Measurements from ENCODE around the gene HIVEP1. TPM values are rescaled to one million over a fixed set of nuclear protein-coding genes. Genes with fewer than 3 reads are reported as not detected.
"Not testable (repeated sequence)": the region's sequence is repeated elsewhere in the genome, so short reads cannot be mapped to it uniquely, and the experiment has no call there.

Gene HIVEP1
- polyA plus RNA-seq, 1 experiment, result 13.9 TPM

GRCh38 chr6:12173661-12174060 is 161.5 kb downstream of the HIVEP1 start:
- ChIA-PET POLR2A (no interaction called here), CTCF (no interaction called here)
- DNase-seq (ENCODE audit: low read depth, low spot score), result no peak
- TF ChIP-seq, protein P1, sequence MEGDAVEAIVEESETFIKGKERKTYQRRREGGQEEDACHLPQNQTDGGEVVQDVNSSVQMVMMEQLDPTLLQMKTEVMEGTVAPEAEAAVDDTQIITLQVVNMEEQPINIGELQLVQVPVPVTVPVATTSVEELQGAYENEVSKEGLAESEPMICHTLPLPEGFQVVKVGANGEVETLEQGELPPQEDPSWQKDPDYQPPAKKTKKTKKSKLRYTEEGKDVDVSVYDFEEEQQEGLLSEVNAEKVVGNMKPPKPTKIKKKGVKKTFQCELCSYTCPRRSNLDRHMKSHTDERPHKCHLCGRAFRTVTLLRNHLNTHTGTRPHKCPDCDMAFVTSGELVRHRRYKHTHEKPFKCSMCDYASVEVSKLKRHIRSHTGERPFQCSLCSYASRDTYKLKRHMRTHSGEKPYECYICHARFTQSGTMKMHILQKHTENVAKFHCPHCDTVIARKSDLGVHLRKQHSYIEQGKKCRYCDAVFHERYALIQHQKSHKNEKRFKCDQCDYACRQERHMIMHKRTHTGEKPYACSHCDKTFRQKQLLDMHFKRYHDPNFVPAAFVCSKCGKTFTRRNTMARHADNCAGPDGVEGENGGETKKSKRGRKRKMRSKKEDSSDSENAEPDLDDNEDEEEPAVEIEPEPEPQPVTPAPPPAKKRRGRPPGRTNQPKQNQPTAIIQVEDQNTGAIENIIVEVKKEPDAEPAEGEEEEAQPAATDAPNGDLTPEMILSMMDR (IDR thresholded peaks at IDR 0.05; ENCODE audit: low read depth, low read length), result no peak
- H3K27me3 ChIP-seq (ENCODE audit: control insufficient read depth, insufficient read depth, low read length), result no peaks in the 10 kb centered on the region
- H3K27ac ChIP-seq (ENCODE audit: low read depth, low read length), result no peak overlapping the region
- H3K9me3 ChIP-seq (ENCODE audit: control insufficient read depth, insufficient read depth, low read length), result no peaks in the 10 kb centered on the region
- H3K4me3 ChIP-seq (ENCODE audit: low read depth, low read length), result no peak overlapping the region

GRCh38 chr6:12174878-12175277 is 162.8 kb downstream of the HIVEP1 start:
- H3K9me3 ChIP-seq (ENCODE audit: control insufficient read depth, insufficient read depth, low read length), result no peaks in the 10 kb centered on the region
- H3K4me3 ChIP-seq (ENCODE audit: low read depth, low read length), result no peak overlapping the region
- ChIA-PET CTCF (interaction anchor here (1.0 kb wide), 1 partner anchor 590 kb away, joined by 3 read pairs; no protein-coding TSS in a partner anchor), POLR2A (no interaction called here)
- H3K27ac ChIP-seq (ENCODE audit: low read depth, low read length), result no peak overlapping the region
- H3K27me3 ChIP-seq (ENCODE audit: control insufficient read depth, insufficient read depth, low read length), result no peaks in the 10 kb centered on the region
- TF ChIP-seq, protein P1 (IDR thresholded peaks at IDR 0.05; ENCODE audit: low read depth, low read length), result no peak
- DNase-seq (ENCODE audit: low read depth, low spot score), result no peak

GRCh38 chr6:12175626-12176025 is 163.5 kb downstream of the HIVEP1 start:
- no peaks in the 10 kb centered on the region for H3K27me3 ChIP-seq (ENCODE audit: control insufficient read depth, insufficient read depth, low read length)
- no peak overlapping the region for H3K27ac ChIP-seq (ENCODE audit: low read depth, low read length)
- POLR2A ChIA-PET, result no interaction called here
- TF ChIP-seq, protein P1 (IDR thresholded peaks at IDR 0.05; ENCODE audit: low read depth, low read length), result no peak
- H3K4me3 ChIP-seq (ENCODE audit: low read depth, low read length), result no peak overlapping the region
- no peak for DNase-seq (ENCODE audit: low read depth, low spot score)
- CTCF ChIA-PET, result interaction anchor here (1.0 kb wide), 1 partner anchor 591 kb away, joined by 3 read pairs; no protein-coding TSS in a partner anchor
- no peaks in the 10 kb centered on the region for H3K9me3 ChIP-seq (ENCODE audit: control insufficient read depth, insufficient read depth, low read length)

DNA sequence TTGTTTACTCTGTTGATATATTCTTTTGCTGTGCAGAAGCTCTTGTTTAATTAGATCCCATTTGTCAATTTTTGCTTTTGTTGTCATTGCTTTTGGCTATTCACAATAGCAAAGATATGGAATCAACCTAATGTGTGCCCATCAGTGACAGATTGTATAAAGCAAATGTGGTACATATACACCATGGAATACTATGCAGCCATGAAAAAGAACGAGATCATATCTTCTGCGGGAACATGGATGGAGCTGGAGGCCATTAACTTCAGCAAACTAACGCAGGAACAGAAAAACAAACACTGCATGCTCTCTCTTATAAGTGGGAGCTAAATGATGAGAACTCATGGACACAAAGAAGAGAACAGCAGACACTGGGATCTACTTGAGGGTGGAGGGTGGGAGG is 164.7 kb downstream of the HIVEP1 start:
- H3K4me3 ChIP-seq (ENCODE audit: low read depth, low read length); H3K27me3 ChIP-seq (ENCODE audit: control insufficient read depth, insufficient read depth, low read length); CTCF ChIA-PET; DNase-seq (ENCODE audit: low read depth, low spot score); H3K27ac ChIP-seq (ENCODE audit: low read depth, low read length); H3K9me3 ChIP-seq (ENCODE audit: control insufficient read depth, insufficient read depth, low read length): not testable (repeated sequence)
- POLR2A ChIA-PET, result interaction anchor here (0.5 kb wide), 1 partner anchor 118 kb away, joined by 3 read pairs; no protein-coding TSS in a partner anchor

- CTCF ChIA-PET, result no interaction called here
Observed at GRCh38 chr6:12178521-12178920, 166.4 kb downstream of the HIVEP1 start.

More at GRCh38 chr6:12178521-12178920, 166.4 kb downstream of the HIVEP1 start:
- no peak overlapping the region for H3K27ac ChIP-seq (ENCODE audit: low read depth, low read length)
- no peaks in the 10 kb centered on the region for H3K27me3 ChIP-seq (ENCODE audit: control insufficient read depth, insufficient read depth, low read length)
- POLR2A ChIA-PET, result no interaction called here
- TF ChIP-seq, protein P1 (IDR thresholded peaks at IDR 0.05; ENCODE audit: low read depth, low read length), result no peak
- no peaks in the 10 kb centered on the region for H3K9me3 ChIP-seq (ENCODE audit: control insufficient read depth, insufficient read depth, low read length)
- H3K4me3 ChIP-seq (ENCODE audit: low read depth, low read length), result no peak overlapping the region
- DNase-seq (ENCODE audit: low read depth, low spot score), result no peak

Data from AG04450 (cell line).